HepG2 (cell line): ENCODE measurements around the gene HSDL2. TPM values are rescaled to one million over a fixed set of nuclear protein-coding genes. Genes with fewer than 3 reads are reported as not detected.

Source experiments
- ATAC-seq: fragments of 200-7000 bp; cut with Tn5 transposase; 3 replicates; pipeline ENCODE4 v1.9.1; 2020; ENCODE audit warnings: mild to moderate bottlenecking, moderate library complexity
- BruUV-seq: library from RNA; stranded (reverse); fragments of 400-500 nt; replicated peaks from 2 replicates; lab custom pipeline; 2021; lab: Mats Ljungman, UMichigan
- CTCF ChIA-PET: fragments of 300-600 bp; formaldehyde crosslinking; extraction: SDS; loops from one replicate; lab custom pipeline; 2021; ENCODE audit warnings: low total read pairs, inconsistent platforms, low intra/inter-chr PET ratio; lab: Yijun Ruan, JAX
- POLR2A ChIA-PET: fragments of 350-600 bp; sonication (Branson Sonifier 250); formaldehyde crosslinking; loops from one replicate; lab custom pipeline; 2020; ENCODE audit warnings: antibody characterized with exemption, inconsistent platforms; lab: Yijun Ruan, JAX
- DNase-seq: peaks from one replicate; pipeline ENCODE4 v3.0.0-alpha.2; 2015; ENCODE audit warnings: low spot score
- FAIRE-seq: peaks from 3 replicates; lab custom pipeline; 2011; peaks lifted over from hg19 to GRCh38; lab: Jason Lieb, UNC
- H2AFZ ChIP-seq: one replicate; pipeline ENCODE4 v1.6.1; 2011; ENCODE audit warnings: low read length, inconsistent platforms
- H3K27ac ChIP-seq: fragments of 300-600 bp; 3 replicates; pipeline ENCODE4 v1.8.0; 2011; ENCODE audit warnings: mixed run types, mild to moderate bottlenecking, mixed read lengths, low read length, inconsistent platforms; ENCODE audit not compliant: insufficient read depth; ENCODE audit errors: extremely low read length
- H3K27me3 ChIP-seq, 2 experiments: fragments of 200-600 bp in 1 of 2; 2 replicates in 1 of 2; 3 replicates in 1 of 2; pipeline versions ENCODE4 v1.6.0 to v1.8.0; 2011; ENCODE audit warnings: low read length in 2 of 2, mild to moderate bottlenecking in 2 of 2, moderate library complexity in 2 of 2, inconsistent platforms in 1 of 2; ENCODE audit not compliant: insufficient read depth in 2 of 2, control insufficient read depth in 1 of 2
- H3K36me3 ChIP-seq, 2 experiments: fragments of 200-600 bp in 1 of 2; replicated peaks in 1 of 2; 2 replicates in 1 of 2; 3 replicates in 1 of 2; pipeline versions ENCODE4 v1.5.1 to v1.8.0; 2011; ENCODE audit warnings: low read length in 2 of 2, inconsistent platforms in 1 of 2; ENCODE audit not compliant: insufficient read depth in 2 of 2, control insufficient read depth in 1 of 2
- H3K4me1 ChIP-seq: 2 replicates; pipeline ENCODE4 v1.5.1; 2012; ENCODE audit warnings: low read length, inconsistent platforms; ENCODE audit not compliant: insufficient read depth
- H3K4me2 ChIP-seq: 2 replicates; pipeline ENCODE4 v1.6.0; 2011; ENCODE audit warnings: low read depth, low read length, inconsistent platforms
- H3K4me3 ChIP-seq, 3 experiments: fragments of 200-600 bp in 1 of 3; sonication (generic), shearing (Covaris generic) in 1 of 3; replicated peaks in 1 of 3; 2 replicates each; pipeline ENCODE4 v1.5.1; 2011 to 2016; ENCODE audit warnings: low read length in 3 of 3, inconsistent platforms in 2 of 3, low read depth in 2 of 3, mild to moderate bottlenecking in 2 of 3, control low read depth in 1 of 3, mixed read lengths in 1 of 3; ENCODE audit not compliant: insufficient read depth in 1 of 3
- H3K79me2 ChIP-seq: one replicate; pipeline ENCODE4 v1.6.1; 2011; ENCODE audit warnings: low read length, inconsistent platforms; ENCODE audit not compliant: insufficient read depth
- H3K9ac ChIP-seq: 2 replicates; pipeline ENCODE4 v1.6.0; 2011; ENCODE audit warnings: mild to moderate bottlenecking, low read depth, low read length, inconsistent platforms; ENCODE audit not compliant: insufficient read depth
- H3K9me3 ChIP-seq: 2 replicates; pipeline ENCODE4 v1.5.1; 2012; ENCODE audit warnings: mild to moderate bottlenecking, low read length
- H4K20me1 ChIP-seq: 2 replicates; pipeline ENCODE4 v1.6.0; 2011; ENCODE audit warnings: inconsistent platforms, mild to moderate bottlenecking, low read length, moderate library complexity; ENCODE audit not compliant: insufficient read depth
- HCFC1 ChIP-seq: fragments of 150-350 bp; IDR thresholded peaks from 2 replicates; pipeline ENCODE4 v1.6.1; 2014; ENCODE audit warnings: low read depth, low read length
- SSRP1 ChIP-seq: IDR thresholded peaks from 2 replicates; pipeline ENCODE4 v1.6.1; 2016; ENCODE audit warnings: control low read depth
- ZNF775 ChIP-seq: sonication (generic); formaldehyde crosslinking; IDR thresholded peaks from 2 replicates; pipeline ENCODE4 v1.4.0; 2020; ENCODE audit warnings: missing genetic modification reagents, mild to moderate bottlenecking, moderate library complexity, borderline replicate concordance
- WGBS: methylation state at CpG from one replicate; pipeline ENCODE4 v1.1.6; 2017; ENCODE audit warnings: low lambda C conversion rate; 5-methylcytosine and 5-hydroxymethylcytosine counted together
- in situ Hi-C: cut with HindIII; loops from 2 replicates; pipeline ENCODE4 v1.10.0; 2017; ENCODE audit warnings: low pct_unique_long_range_greater_than_20kb; ENCODE audit not compliant: extremely low pct_ligation_motif_present
- intact Hi-C: fragments of 100-400 bp; cut with micrococcal nuclease; formaldehyde crosslinking; loops from one replicate; pipeline ENCODE4 v1.10.0; 2022; ENCODE audit not compliant: unreplicated experiment
- polyA plus RNA-seq, 8 experiments: library from polyadenylated mRNA; depleted of rRNA in 3 of 8; stranded (reverse) in 7 of 8; unstranded in 1 of 8; fragments of >200 nt; fragmentation: Illumina TruSeq in 4 of 8; extraction: Trizol in 4 of 8; gene quantifications; 2 replicates each; pipeline versions ENCODE4 v1.2.1 to v1.2.3, GENCODE V29; 2011 to 2016; ENCODE audit warnings: low read depth in 4 of 8, missing spikeins in 1 of 8, mixed read lengths in 1 of 8; ENCODE audit not compliant: insufficient read depth in 1 of 8
- total RNA-seq, 5 experiments: library from RNA; depleted of rRNA; stranded (reverse); fragments of >200 nt; fragmentation: Illumina TruSeq; extraction: Trizol; gene quantifications; 2 replicates each; pipeline ENCODE4 v1.2.3, GENCODE V29; 2016; ENCODE audit warnings: low read depth in 1 of 5
- TF ChIP-seq, protein P1 (sequence below): sonication (generic); formaldehyde crosslinking; IDR thresholded peaks from 2 replicates; pipeline ENCODE4 v1.5.1; 2020; ENCODE audit warnings: mild to moderate bottlenecking, missing genetic modification reagents

The HSDL2 gene
- total and polyA plus RNA-seq, 2 of the 13 experiments (the other 11 are each of a cell fraction or from before 2014, with no cell fraction given): 55.3 to 80.2 TPM

GRCh38 chr9:112475318-112475717 lies 95.4 kb downstream of the HSDL2 start:
- WGBS: 100% methylated on average over 1 of the region's 1 CpG
- intact Hi-C loops: no loop called here
- Histone ChIP-seq H3K36me3 (peaks cover 3 to 19% of the 10 kb centered on the region in 2 experiments; a peak in 4 of 5 replicates), H3K9me3 (peaks cover 13% of the 10 kb centered on the region), H3K79me2 (no peaks in the 10 kb centered on the region), H3K4me2 (no peak overlapping the region), H4K20me1 (no peaks in the 10 kb centered on the region), H3K27me3 (no peaks in the 10 kb centered on the region), H2AFZ (no peak overlapping the region), H3K4me3 (no peak overlapping the region), H3K27ac (no peak overlapping the region), H3K9ac (no peak overlapping the region), H3K4me1 (no peaks in the 10 kb centered on the region)
- ChIA-PET POLR2A (interaction anchor here (1.8 kb wide), 1 partner anchor 11 kb away, joined by 5 read pairs; the partner anchor contains the start of gene KIAA1958), CTCF (no interaction called here)
- FAIRE-seq: no peak
- ATAC-seq: no peak
- TF ChIP-seq, protein P1, sequence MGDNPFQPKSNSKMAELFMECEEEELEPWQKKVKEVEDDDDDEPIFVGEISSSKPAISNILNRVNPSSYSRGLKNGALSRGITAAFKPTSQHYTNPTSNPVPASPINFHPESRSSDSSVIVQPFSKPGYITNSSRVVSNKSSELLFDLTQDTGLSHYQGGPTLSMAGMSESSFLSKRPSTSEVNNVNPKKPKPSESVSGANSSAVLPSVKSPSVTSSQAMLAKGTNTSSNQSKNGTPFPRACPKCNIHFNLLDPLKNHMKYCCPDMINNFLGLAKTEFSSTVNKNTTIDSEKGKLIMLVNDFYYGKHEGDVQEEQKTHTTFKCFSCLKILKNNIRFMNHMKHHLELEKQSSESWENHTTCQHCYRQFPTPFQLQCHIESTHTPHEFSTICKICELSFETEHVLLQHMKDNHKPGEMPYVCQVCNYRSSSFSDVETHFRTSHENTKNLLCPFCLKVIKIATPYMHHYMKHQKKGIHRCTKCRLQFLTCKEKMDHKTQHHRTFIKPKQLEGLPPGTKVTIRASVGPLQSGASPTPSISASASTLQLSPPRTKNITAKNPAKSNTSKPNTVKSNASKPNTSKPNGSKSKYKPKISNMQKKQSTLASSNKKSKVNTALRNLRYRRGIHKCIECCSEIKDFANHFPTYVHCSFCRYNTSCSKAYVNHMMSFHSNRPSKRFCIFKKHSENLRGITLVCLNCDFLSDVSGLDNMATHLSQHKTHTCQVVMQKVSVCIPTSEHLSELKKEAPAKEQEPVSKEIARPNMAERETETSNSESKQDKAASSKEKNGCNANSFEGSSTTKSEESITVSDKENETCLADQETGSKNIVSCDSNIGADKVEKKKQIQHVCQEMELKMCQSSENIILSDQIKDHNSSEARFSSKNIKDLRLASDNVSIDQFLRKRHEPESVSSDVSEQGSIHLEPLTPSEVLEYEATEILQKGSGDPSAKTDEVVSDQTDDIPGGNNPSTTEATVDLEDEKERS: 0 out of 2 replicates have a peak, but pooled peaks have one; percentile 65
- no peak for TF ChIP-seq ZNF775
- no TSS peak for BruUV-seq
- no peak for DNase-seq
- in situ Hi-C loops: loop anchor here (25.0 kb wide), 1 partner anchor 237 kb away; the partner anchor contains the start of gene INIP

DNA sequence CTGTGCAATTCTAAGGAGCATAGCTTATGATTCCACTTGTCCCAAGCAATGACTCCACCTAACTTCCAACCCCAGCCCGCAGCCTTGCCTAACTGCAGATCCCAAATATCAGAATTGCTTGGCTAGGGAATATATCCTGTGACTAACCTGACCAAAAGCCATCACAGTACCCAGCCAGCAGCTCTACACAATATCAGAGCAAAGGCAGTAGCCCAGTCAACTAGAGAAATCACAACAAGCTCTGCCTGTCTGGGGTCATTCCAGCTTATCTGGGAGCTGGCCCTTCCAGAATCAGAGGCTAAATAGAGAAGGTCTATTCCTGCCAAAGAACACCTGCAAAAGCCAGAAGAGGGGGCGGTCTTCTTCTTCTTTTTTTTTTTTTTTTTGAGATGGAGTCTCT lies 97.4 kb downstream of the HSDL2 start:
- Histone ChIP-seq H3K9ac (no peak overlapping the region), H3K27ac (no peak overlapping the region), H4K20me1 (no peaks in the 10 kb centered on the region), H3K4me2 (no peak overlapping the region), H3K9me3 (peaks cover 13% of the 10 kb centered on the region), H2AFZ (no peak overlapping the region), H3K4me1 (no peaks in the 10 kb centered on the region), H3K79me2 (no peaks in the 10 kb centered on the region), H3K4me3 (no peak overlapping the region), H3K27me3 (no peaks in the 10 kb centered on the region), H3K36me3 (peaks cover 0 to 5% of the 10 kb centered on the region in 2 experiments; a peak in 3 of 5 replicates)
- ChIA-PET CTCF (no interaction called here), POLR2A (interaction anchor here (2.2 kb wide), 1 partner anchor 9 kb away, joined by 8 read pairs; the partner anchor contains the start of gene KIAA1958)
- intact Hi-C loops: no loop called here
- TF ChIP-seq HCFC1: no peak
- TF ChIP-seq SSRP1 (CRISPR knock-in tag): no peak
- BruUV-seq: no TSS peak
- no peak for DNase-seq
- no peak for FAIRE-seq
- peak; percentile 43; the same call in 2 of the 3 replicates for ATAC-seq
- in situ Hi-C loops: loop anchor here (25.0 kb wide), 1 partner anchor 235 kb away; the partner anchor contains the start of gene INIP
- WGBS: 94% methylated on average over 2 of the region's 2 CpGs
